HepG2 (cell line): Measurements from ENCODE around the gene RAC3. TPM values are rescaled to one million over a fixed set of nuclear protein-coding genes. Genes with fewer than 3 reads are reported as not detected.

Source experiments
- HMG20B ChIP-seq: conservative IDR thresholded peaks from 2 replicates; pipeline ENCODE4 v1.6.1; 2016; ENCODE audit warnings: missing genetic modification reagents, missing compliant biosample characterization
- HNF4G ChIP-seq, 2 experiments: sonication (generic) in 1 of 2; formaldehyde crosslinking in 1 of 2; IDR thresholded peaks; 2 replicates each; pipeline versions ENCODE4 v1.4.0 to v1.6.1; 2011 to 2020; ENCODE audit warnings: borderline replicate concordance in 2 of 2, low read depth in 2 of 2, mild to moderate bottlenecking in 2 of 2, low read length in 1 of 2, missing genetic modification reagents in 1 of 2, moderate library complexity in 1 of 2
- HNRNPK ChIP-seq: fragments of 200-400 bp; formaldehyde crosslinking; IDR thresholded peaks from 2 replicates; pipeline ENCODE4 v1.6.1; 2018; ENCODE audit warnings: low read length, low read depth, moderate library complexity, mild to moderate bottlenecking; ENCODE audit not compliant: poor library complexity, severe bottlenecking
- KAT7 ChIP-seq: IDR thresholded peaks from 2 replicates; pipeline ENCODE4 v1.6.1; 2018; ENCODE audit warnings: borderline replicate concordance, missing compliant biosample characterization
- MAF1 ChIP-seq: sonication (generic); formaldehyde crosslinking; IDR thresholded peaks from 2 replicates; pipeline ENCODE4 v1.5.0; 2020; ENCODE audit warnings: missing genetic modification reagents, borderline replicate concordance
- NR2C2 ChIP-seq: sonication (generic); formaldehyde crosslinking; IDR thresholded peaks from 2 replicates; pipeline ENCODE4 v1.4.0; 2020; ENCODE audit warnings: missing genetic modification reagents, mild to moderate bottlenecking, moderate library complexity, borderline replicate concordance
- PCBP1 ChIP-seq: fragments of 200-400 bp; formaldehyde crosslinking; IDR thresholded peaks from 2 replicates; pipeline ENCODE4 v1.6.1; 2017; ENCODE audit warnings: mild to moderate bottlenecking, low read depth, low read length, borderline replicate concordance
- PHB2 ChIP-seq: fragments of 450-650 bp; IDR thresholded peaks from 2 replicates; pipeline ENCODE4 v1.6.1; 2018; ENCODE audit not compliant: partially characterized antibody
- PHF8 ChIP-seq: sonication (generic); formaldehyde crosslinking; IDR thresholded peaks from 2 replicates; pipeline ENCODE4 v1.5.0; 2020; ENCODE audit warnings: missing genetic modification reagents
- PRMT3 ChIP-seq: sonication (generic); formaldehyde crosslinking; IDR thresholded peaks from 2 replicates; pipeline ENCODE4 v1.8.1; 2022; ENCODE audit warnings: low read depth, mild to moderate bottlenecking, moderate library complexity, missing genetic modification reagents, borderline replicate concordance
- ZNF567 ChIP-seq: sonication (generic); formaldehyde crosslinking; IDR thresholded peaks from 2 replicates; pipeline ENCODE4 v1.8.1; 2023; ENCODE audit warnings: mild to moderate bottlenecking, missing genetic modification reagents, borderline replicate concordance
- ZNF569 ChIP-seq: sonication (generic); formaldehyde crosslinking; IDR thresholded peaks from 2 replicates; pipeline ENCODE4 v1.5.0; 2020; ENCODE audit warnings: mild to moderate bottlenecking, missing genetic modification reagents, moderate library complexity, borderline replicate concordance
- polyA plus RNA-seq, 8 experiments: library from polyadenylated mRNA; depleted of rRNA in 3 of 8; stranded (reverse) in 7 of 8; unstranded in 1 of 8; fragments of >200 nt; fragmentation: Illumina TruSeq in 4 of 8; extraction: Trizol in 4 of 8; gene quantifications; 2 replicates each; pipeline versions ENCODE4 v1.2.1 to v1.2.3, GENCODE V29; 2011 to 2016; ENCODE audit warnings: low read depth in 4 of 8, missing spikeins in 1 of 8, mixed read lengths in 1 of 8; ENCODE audit not compliant: insufficient read depth in 1 of 8
- total RNA-seq, 5 experiments: library from RNA; depleted of rRNA; stranded (reverse); fragments of >200 nt; fragmentation: Illumina TruSeq; extraction: Trizol; gene quantifications; 2 replicates each; pipeline ENCODE4 v1.2.3, GENCODE V29; 2016; ENCODE audit warnings: low read depth in 1 of 5
- TF ChIP-seq, protein P1 (sequence below): sonication (generic); formaldehyde crosslinking; conservative IDR thresholded peaks from 2 replicates; pipeline ENCODE4 v1.8.0; 2022; ENCODE audit warnings: missing genetic modification reagents
- TF ChIP-seq, protein P2 (sequence below): sonication (generic); formaldehyde crosslinking; IDR thresholded peaks from 2 replicates; pipeline ENCODE4 v1.5.0; 2020; ENCODE audit warnings: mild to moderate bottlenecking, missing genetic modification reagents, moderate library complexity
- TF ChIP-seq, protein P3 (sequence below): sonication (generic); formaldehyde crosslinking; IDR thresholded peaks from 2 replicates; pipeline ENCODE4 v1.8.0; 2022; ENCODE audit warnings: missing genetic modification reagents, low read depth, mild to moderate bottlenecking, borderline replicate concordance
- TF ChIP-seq, protein P4 (sequence below), 2 experiments: sonication (generic) in 1 of 2; formaldehyde crosslinking in 1 of 2; IDR thresholded peaks; 2 replicates each; pipeline versions ENCODE4 v1.4.0 to v1.6.1; 2016 to 2020; ENCODE audit warnings: borderline replicate concordance in 1 of 2, low read depth in 1 of 2, mild to moderate bottlenecking in 1 of 2, missing genetic modification reagents in 1 of 2
- TF ChIP-seq, protein P5 (sequence below): sonication (generic); IDR thresholded peaks from 2 replicates; pipeline ENCODE4 v1.6.1; 2016; ENCODE audit warnings: low read depth, borderline replicate concordance

Gene RAC3
- total and polyA plus RNA-seq, 2 of the 13 experiments (the other 11 are each of a cell fraction or from before 2014, with no cell fraction given) = 10.5 to 21.3 TPM

DNA sequence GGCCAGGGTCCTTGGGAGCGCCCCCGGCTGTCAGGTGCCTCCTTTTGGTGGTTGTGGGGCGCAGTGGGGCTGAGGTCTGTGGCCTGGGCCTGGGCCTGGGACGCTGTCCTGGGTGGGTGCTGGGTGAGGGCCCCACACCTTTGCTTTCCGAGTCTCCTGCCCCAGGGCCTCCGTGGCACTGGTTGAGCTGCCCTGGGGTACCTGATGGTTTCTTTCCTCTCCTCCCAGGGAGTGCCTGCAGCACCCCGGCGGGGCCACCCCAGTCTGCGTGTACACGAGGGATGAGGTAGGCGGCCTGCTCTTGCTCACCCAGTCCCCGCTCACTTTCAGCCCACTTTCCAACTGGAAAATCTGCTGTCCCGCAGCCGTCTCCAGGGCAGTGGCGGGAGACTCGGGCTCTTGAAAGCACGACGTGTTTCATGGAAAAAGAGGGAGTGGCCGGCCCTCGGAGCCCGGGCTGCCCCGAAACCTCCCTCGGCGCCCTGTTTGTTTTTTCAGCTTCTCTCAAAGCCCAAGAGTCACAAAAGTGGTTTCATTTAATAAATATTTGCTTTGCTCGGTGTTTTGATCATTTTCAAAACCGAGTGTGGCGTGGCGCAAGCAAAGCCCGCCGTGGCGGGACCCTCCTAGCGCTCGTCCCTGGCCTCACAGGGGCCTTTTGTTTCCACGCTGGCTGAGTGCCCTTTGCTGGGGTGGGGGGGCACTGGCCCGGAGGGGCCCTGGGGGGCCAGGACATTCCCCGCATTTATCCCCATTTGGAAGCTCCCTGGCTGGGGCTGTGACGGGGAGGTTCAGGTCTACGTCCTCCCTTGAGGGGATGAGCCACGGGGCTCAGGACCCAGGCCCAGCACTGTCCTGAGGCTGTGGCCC lies 36.6 kb upstream of the RAC3 start (continued):
- TF ChIP-seq HNF4G (IDR thresholded peaks at IDR 0.05; ENCODE audit: borderline replicate concordance, low read depth, low read length) (peak; percentile 59; the same call in 1 of the 2 replicates), HNF4G (CRISPR knock-in tag; IDR thresholded peaks at IDR 0.05; ENCODE audit: borderline replicate concordance, low read depth) (no peak; the same call in 1 of the 2 replicates), NR2C2 (CRISPR knock-in tag) (no peak), PHF8 (no peak; the same call in none of the 2 replicates), MAF1 (no peak), PRMT3 (CRISPR knock-in tag) (peak; percentile 60; the same call in 1 of the 2 replicates), PHB2 (no peak), ZNF567 (CRISPR knock-in tag) (0 out of 2 replicates have a peak, but pooled peaks have one; percentile 12), ZNF569 (CRISPR knock-in tag) (no peak), PCBP1 (no peak), HNRNPK (no peak), HMG20B (CRISPR knock-in tag) (no peak), KAT7 (CRISPR knock-in tag) (no peak)
- TF ChIP-seq, protein P1, sequence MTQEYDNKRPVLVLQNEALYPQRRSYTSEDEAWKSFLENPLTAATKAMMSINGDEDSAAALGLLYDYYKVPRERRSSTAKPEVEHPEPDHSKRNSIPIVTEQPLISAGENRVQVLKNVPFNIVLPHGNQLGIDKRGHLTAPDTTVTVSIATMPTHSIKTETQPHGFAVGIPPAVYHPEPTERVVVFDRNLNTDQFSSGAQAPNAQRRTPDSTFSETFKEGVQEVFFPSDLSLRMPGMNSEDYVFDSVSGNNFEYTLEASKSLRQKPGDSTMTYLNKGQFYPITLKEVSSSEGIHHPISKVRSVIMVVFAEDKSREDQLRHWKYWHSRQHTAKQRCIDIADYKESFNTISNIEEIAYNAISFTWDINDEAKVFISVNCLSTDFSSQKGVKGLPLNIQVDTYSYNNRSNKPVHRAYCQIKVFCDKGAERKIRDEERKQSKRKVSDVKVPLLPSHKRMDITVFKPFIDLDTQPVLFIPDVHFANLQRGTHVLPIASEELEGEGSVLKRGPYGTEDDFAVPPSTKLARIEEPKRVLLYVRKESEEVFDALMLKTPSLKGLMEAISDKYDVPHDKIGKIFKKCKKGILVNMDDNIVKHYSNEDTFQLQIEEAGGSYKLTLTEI (CRISPR knock-in tag) = no peak
- TF ChIP-seq, protein P2, sequence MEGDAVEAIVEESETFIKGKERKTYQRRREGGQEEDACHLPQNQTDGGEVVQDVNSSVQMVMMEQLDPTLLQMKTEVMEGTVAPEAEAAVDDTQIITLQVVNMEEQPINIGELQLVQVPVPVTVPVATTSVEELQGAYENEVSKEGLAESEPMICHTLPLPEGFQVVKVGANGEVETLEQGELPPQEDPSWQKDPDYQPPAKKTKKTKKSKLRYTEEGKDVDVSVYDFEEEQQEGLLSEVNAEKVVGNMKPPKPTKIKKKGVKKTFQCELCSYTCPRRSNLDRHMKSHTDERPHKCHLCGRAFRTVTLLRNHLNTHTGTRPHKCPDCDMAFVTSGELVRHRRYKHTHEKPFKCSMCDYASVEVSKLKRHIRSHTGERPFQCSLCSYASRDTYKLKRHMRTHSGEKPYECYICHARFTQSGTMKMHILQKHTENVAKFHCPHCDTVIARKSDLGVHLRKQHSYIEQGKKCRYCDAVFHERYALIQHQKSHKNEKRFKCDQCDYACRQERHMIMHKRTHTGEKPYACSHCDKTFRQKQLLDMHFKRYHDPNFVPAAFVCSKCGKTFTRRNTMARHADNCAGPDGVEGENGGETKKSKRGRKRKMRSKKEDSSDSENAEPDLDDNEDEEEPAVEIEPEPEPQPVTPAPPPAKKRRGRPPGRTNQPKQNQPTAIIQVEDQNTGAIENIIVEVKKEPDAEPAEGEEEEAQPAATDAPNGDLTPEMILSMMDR (CRISPR knock-in tag) = no peak; the same call in none of the 2 replicates
- TF ChIP-seq, protein P3, sequence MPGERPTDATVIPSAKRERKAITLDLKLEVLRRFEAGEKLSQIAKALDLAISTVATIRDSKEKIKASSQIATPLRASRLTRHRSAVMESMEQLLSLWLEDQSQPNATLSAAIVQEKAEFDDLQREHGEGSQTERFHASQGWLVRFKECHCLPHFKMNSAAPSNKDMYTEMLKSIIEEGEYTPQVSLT (CRISPR knock-in tag) = no peak; the same call in 1 of the 2 replicates
- TF ChIP-seq, protein P4, sequence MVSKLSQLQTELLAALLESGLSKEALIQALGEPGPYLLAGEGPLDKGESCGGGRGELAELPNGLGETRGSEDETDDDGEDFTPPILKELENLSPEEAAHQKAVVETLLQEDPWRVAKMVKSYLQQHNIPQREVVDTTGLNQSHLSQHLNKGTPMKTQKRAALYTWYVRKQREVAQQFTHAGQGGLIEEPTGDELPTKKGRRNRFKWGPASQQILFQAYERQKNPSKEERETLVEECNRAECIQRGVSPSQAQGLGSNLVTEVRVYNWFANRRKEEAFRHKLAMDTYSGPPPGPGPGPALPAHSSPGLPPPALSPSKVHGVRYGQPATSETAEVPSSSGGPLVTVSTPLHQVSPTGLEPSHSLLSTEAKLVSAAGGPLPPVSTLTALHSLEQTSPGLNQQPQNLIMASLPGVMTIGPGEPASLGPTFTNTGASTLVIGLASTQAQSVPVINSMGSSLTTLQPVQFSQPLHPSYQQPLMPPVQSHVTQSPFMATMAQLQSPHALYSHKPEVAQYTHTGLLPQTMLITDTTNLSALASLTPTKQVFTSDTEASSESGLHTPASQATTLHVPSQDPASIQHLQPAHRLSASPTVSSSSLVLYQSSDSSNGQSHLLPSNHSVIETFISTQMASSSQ (IDR thresholded peaks at IDR 0.05; ENCODE audit: low read depth) = peak; percentile 70
- TF ChIP-seq, protein P4 (CRISPR knock-in tag; IDR thresholded peaks at IDR 0.05; ENCODE audit: borderline replicate concordance) = no peak
- TF ChIP-seq, protein P5, sequence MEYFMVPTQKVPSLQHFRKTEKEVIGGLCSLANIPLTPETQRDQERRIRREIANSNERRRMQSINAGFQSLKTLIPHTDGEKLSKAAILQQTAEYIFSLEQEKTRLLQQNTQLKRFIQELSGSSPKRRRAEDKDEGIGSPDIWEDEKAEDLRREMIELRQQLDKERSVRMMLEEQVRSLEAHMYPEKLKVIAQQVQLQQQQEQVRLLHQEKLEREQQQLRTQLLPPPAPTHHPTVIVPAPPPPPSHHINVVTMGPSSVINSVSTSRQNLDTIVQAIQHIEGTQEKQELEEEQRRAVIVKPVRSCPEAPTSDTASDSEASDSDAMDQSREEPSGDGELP = peak; percentile 48
